Endothelial cell of coronary artery (primary cell): Measurements from ENCODE around the gene SMYD1. TPM values are rescaled to one million over a fixed set of nuclear protein-coding genes. Genes with fewer than 3 reads are reported as not detected.

Source experiments
- total RNA-seq: library from RNA; depleted of rRNA; stranded (reverse); fragments of >200 nt; gene quantifications from 2 replicates; pipeline ENCODE4 v1.2.3, GENCODE V29; 2014

SMYD1 gene
- total RNA-seq: not detected in 2 replicates

GRCh38 chr2:88067598-88067997, at the start of gene SMYD1:
Gene SMYD1 (plus strand): TSS chr2:88067825. CDS start chr2:88067865, 40 bp downstream.

GRCh38 chr2:88055371-88056128, 12.1 kb upstream of the SMYD1 start, which contains the start of gene KRCC1:
Gene KRCC1 (minus strand): TSS chr2:88055783. CDS start chr2:88028563, 27,220 bp downstream.

DNA sequence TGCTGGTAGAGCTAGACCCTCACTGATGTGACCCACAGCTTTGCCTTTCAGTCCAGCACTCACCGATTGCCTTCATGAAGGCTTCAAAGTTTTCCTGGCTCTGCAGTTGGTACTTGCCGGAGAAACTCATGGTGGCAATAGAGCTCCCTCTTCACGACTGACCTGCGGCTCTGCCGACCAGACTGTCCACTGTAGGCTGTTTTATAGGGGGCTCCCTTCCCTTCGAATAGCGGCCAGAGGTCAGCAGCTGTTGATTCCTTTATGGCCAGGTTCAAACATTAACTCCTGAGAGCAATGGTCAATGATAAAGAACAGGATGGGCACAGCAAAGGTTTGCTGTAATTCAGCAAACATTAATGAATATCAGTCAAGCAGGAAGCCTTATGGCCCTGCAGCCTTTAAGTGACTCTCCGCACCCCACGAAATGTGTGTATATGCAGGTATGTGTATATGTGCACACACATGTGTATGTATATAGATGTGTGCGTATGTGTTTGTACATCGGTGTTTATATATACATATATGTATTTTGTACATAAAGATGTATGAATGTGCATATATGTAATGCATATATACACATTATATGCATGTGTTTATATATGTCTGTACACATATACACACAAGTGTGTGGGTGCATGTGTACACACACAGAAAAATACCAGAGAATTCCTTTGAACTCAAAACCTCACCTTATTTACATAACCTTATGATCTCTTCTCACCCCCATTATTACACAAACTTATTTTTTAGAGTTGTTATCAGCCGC, 60.4 kb downstream of the SMYD1 start, which contains the start of gene FABP1:
Gene FABP1 (minus strand): TSS at position 175 of the 766 bp plus-strand sequence. CDS start 45 bp downstream, at position 130.

Other genes starting within 250 kb of the SMYD1 start
- gene RGPD2, start 242.0 kb upstream of the SMYD1 start, total RNA-seq: 8.8 TPM in 1 of 2 replicates, not detected in the other
- 10.1 and 284 TPM in 2 replicates for gene RNU2-63P, start 51.3 kb upstream of the SMYD1 start, total RNA-seq
- gene KRCC1, start 12.0 kb upstream of the SMYD1 start, total RNA-seq: 14.6 and 15.4 TPM in 2 replicates
- gene FABP1, start 60.2 kb downstream of the SMYD1 start, total RNA-seq: not detected in 2 replicates
- 0.09 and 2.4 TPM in 2 replicates for gene THNSL2, start 102.5 kb downstream of the SMYD1 start, total RNA-seq